ENCODE results near the gene DET1. TPM values are rescaled to one million over a fixed set of nuclear protein-coding genes. Genes with fewer than 3 reads are reported as not detected.

DET1 gene
- total RNA-seq, 2 experiments from 2014 or later: 4.9 to 5.0 TPM

DNA sequence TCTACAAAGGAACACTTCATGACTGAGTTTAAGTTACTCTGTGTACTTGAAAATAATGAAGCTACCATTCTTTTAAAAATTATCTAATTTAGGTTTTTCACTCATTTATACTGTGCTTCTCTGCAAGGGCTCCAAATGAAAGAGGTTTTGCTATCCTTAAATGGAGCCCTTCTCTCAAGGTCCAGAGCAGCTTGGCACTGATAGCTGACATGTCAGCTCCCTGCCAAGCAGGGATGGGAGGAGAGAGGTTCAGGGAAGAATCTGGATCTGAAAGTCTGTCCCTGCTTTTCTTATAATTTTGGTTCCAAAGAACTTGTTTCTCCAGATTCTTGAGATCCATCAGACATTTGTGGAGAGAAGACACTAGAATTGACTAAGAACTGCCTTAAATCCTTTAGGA is 39.9 kb downstream of the DET1 start:
- ChIA-PET CTCF (interaction anchor here (1.6 kb wide), 1 partner anchor 14 kb away, joined by 4 read pairs; no protein-coding TSS in a partner anchor), POLR2A (no interaction called here)
- Mint-ChIP-seq H3K36me3 (ENCODE audit: low read depth) (peaks cover 4% of the 10 kb centered on the region), H3K27ac (no peak overlapping the region), H3K4me1 (no peaks in the 10 kb centered on the region), H3K27me3 (no peaks in the 10 kb centered on the region), H3K9me3 (no peaks in the 10 kb centered on the region), H3K4me3 (no peak overlapping the region)
- DNase-seq: no peak

- Mint-ChIP-seq H3K36me3 (ENCODE audit: low read depth) (no peaks in the 10 kb centered on the region), H3K9me3 (no peaks in the 10 kb centered on the region), H3K27ac (no peak overlapping the region), H3K4me1 (no peaks in the 10 kb centered on the region), H3K27me3 (no peaks in the 10 kb centered on the region), H3K4me3 (no peak overlapping the region)
- ChIA-PET CTCF (interaction anchor here (1.6 kb wide), 1 partner anchor 13 kb away, joined by 4 read pairs; no protein-coding TSS in a partner anchor), POLR2A (no interaction called here)
- no peak for DNase-seq
Measured at GRCh38 chr15:88505721-88506120, 40.8 kb downstream of the DET1 start.

DNA sequence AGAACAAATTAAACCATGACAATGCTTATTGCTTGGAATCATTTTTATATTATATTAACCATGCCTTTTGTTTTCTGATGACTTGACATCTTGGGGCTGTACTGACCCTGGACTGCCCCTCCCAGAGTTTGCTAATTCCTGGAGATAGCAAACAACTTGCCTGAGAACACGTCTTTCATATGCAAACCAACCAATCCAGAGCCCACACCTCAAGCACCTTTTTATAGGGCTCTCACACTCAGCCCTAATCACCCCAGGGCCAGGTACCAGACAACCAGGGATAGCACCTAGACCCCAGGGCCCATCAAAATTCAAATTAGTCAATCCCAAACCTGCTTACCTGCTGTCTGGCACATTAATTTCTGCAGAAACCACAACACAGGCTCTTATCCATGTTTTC is 42.0 kb downstream of the DET1 start:
- no peak overlapping the region for H3K4me3 Mint-ChIP-seq
- H3K27me3 Mint-ChIP-seq: no peaks in the 10 kb centered on the region
- no peaks in the 10 kb centered on the region for H3K36me3 Mint-ChIP-seq (ENCODE audit: low read depth)
- CTCF ChIA-PET: interaction anchor here (1.0 kb wide), 1 partner anchor 54 kb away, joined by 3 read pairs; no protein-coding TSS in a partner anchor
- no peaks in the 10 kb centered on the region for H3K9me3 Mint-ChIP-seq
- no peak overlapping the region for H3K27ac Mint-ChIP-seq
- POLR2A ChIA-PET: no interaction called here
- no peaks in the 10 kb centered on the region for H3K4me1 Mint-ChIP-seq
- no peak for DNase-seq

DNA sequence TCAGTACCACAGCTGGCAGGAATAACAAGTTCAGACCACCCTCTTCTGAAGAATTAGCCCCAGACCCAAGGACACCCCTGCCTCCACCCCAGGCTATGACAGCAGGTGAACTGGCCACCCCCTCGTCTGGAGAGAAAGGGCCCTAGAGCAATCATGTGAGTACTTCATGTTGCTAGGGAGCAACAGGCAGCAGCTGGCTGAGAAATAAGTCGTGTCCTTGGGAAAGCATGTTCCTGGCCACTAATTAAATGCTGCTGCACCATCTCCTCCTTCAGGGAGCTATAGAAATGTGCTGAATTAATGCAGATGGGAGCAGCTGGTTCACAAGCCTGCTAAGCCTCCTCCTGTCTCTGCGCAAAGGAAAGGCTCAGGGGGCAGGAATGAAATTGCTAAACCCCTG is 47.5 kb downstream of the DET1 start:
- Mint-ChIP-seq H3K36me3 (ENCODE audit: low read depth) (no peaks in the 10 kb centered on the region), H3K27me3 (no peaks in the 10 kb centered on the region), H3K4me3 (no peak overlapping the region), H3K9me3 (no peaks in the 10 kb centered on the region), H3K4me1 (no peaks in the 10 kb centered on the region), H3K27ac (no peak overlapping the region)
- DNase-seq: no peak
- ChIA-PET CTCF (interaction anchor here (1.3 kb wide), 1 partner anchor 9 kb away, joined by 4 read pairs; no protein-coding TSS in a partner anchor), POLR2A (no interaction called here)

- Mint-ChIP-seq H3K4me1 (no peaks in the 10 kb centered on the region), H3K36me3 (ENCODE audit: low read depth) (no peaks in the 10 kb centered on the region), H3K9me3 (no peaks in the 10 kb centered on the region), H3K4me3 (no peak overlapping the region), H3K27ac (no peak overlapping the region), H3K27me3 (no peaks in the 10 kb centered on the region)
- ChIA-PET POLR2A (no interaction called here), CTCF (no interaction called here)
- no peak for DNase-seq
Measured at GRCh38 chr15:88497109-88497765, 49.2 kb downstream of the DET1 start.

DNA sequence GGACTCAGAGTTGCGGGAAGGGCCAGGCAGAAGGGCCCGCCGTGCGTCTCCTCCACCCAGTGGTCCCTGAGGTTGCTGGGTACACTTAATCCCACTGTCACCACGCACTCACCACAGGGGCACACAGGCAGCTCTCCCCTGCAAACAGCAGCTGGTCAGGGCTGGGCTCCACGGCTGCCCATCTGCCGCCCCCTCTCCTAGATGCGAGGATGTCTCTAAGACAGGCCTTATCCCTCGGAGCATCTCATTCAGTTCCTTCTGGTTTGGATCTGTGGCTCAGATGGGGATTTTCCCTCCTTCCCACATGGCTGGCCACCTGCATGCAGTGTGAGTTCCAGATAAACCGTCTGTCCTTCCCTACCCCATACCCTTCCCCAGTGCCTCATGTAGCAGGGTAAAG is 52.6 kb downstream of the DET1 start:
- no peaks in the 10 kb centered on the region for H3K27me3 Mint-ChIP-seq
- POLR2A ChIA-PET: no interaction called here
- H3K4me3 Mint-ChIP-seq: no peak overlapping the region
- no peaks in the 10 kb centered on the region for H3K4me1 Mint-ChIP-seq
- no peaks in the 10 kb centered on the region for H3K36me3 Mint-ChIP-seq (ENCODE audit: low read depth)
- no peak overlapping the region for H3K27ac Mint-ChIP-seq
- CTCF ChIA-PET: no interaction called here
- DNase-seq: no peak
- no peaks in the 10 kb centered on the region for H3K9me3 Mint-ChIP-seq

GRCh38 chr15:88491158-88491557 is 55.3 kb downstream of the DET1 start:
- Mint-ChIP-seq H3K36me3 (ENCODE audit: low read depth) (no peaks in the 10 kb centered on the region), H3K27me3 (no peaks in the 10 kb centered on the region), H3K27ac (no peak overlapping the region), H3K4me3 (no peak overlapping the region), H3K9me3 (no peaks in the 10 kb centered on the region), H3K4me1 (no peaks in the 10 kb centered on the region)
- ChIA-PET CTCF (interaction anchor here (0.6 kb wide), 1 partner anchor 11 kb away, joined by 3 read pairs; no protein-coding TSS in a partner anchor), POLR2A (no interaction called here)
- DNase-seq: no peak

DNA sequence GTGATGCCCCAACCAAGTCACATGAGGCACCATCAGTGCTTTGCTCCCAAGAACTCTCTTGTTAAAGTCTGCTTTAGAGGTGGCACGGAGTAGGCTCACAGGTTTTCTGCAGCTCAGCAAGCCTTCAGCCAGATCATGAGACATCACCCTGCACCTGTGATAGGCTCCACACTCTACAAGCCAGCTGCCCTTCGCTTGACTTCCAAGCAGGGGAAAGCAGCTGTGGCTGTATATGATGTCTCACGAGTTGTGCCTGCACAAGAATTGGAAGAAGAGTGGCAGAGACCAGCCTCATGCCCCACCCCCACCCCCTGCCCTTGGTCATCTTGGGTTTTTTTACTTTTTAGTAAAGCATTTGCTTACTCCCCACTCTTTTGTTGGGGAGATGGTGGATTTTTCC is 56.4 kb downstream of the DET1 start:
- Mint-ChIP-seq H3K4me1 (no peaks in the 10 kb centered on the region), H3K36me3 (ENCODE audit: low read depth) (no peaks in the 10 kb centered on the region), H3K4me3 (no peak overlapping the region), H3K9me3 (no peaks in the 10 kb centered on the region), H3K27me3 (no peaks in the 10 kb centered on the region), H3K27ac (no peak overlapping the region)
- ChIA-PET CTCF (interaction anchor here (1.2 to 1.3 kb wide), 2 partner anchors 10 to 12 kb away, joined by 3 read pairs; no protein-coding TSS in a partner anchor), POLR2A (no interaction called here)
- no peak for DNase-seq

DNA sequence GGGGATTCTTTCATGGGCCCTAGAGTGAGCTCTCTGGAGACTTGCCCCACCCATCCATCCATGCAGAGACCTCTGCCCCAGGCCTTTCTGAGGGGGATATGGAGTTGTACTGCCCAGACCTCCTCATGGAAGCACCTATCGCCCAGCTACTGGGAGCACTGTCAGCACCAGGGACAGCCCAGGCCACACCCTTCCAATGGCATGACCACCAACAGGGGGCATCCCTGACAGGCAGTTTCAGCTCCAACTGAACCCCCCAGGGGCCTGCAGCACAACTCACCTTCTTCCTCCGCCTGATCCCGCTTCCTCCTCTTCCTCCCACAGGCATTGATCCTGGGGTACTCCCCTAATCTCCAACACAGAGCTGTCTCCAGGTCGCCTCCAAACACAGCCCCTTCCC is 57.2 kb downstream of the DET1 start:
- Mint-ChIP-seq H3K27me3 (no peaks in the 10 kb centered on the region), H3K4me3 (no peak overlapping the region), H3K9me3 (no peaks in the 10 kb centered on the region), H3K27ac (no peak overlapping the region), H3K36me3 (ENCODE audit: low read depth) (no peaks in the 10 kb centered on the region), H3K4me1 (no peaks in the 10 kb centered on the region)
- ChIA-PET CTCF (interaction anchor here (1.1 to 1.3 kb wide), 3 partner anchors 9 to 19 kb away, joined by 3 read pairs; no protein-coding TSS in a partner anchor), POLR2A (no interaction called here)
- no peak for DNase-seq

DNA sequence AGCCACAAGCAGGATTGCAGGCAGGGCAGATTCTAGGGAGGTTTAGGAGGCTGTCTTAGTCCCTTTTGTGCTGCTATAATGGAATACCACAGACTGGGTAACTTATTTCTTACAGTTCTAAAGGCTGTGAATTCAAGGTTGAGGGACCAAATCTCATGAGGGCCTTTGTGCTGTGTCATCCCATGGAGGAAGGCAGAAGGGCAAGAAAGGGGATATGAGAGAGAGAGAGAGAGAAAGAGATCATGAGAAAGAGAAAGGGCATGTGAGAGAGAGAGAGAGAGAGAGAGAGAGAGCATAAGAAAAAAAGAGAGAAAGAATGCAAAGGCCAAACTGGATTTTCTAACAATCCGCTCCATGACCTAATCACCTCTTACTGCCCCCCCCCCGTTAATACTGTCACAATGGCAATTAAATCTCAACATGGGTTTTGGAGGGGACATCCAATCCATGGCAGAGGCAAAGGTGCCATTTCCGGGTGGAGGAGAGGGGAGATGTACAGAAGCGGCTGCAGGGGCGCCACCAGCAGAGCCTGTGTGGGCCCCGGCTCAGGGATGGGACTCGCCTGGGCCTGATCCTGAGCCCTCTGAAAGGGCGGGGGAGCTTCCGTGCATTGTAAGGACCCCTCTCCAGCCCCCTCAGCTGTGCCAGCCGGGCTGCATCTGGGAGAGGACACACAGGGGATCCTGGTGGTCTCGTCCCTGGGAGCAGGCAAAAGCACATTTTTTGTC is 58.5 kb downstream of the DET1 start:
- no peak for DNase-seq
- no peaks in the 10 kb centered on the region for H3K4me1 Mint-ChIP-seq
- no peak overlapping the region for H3K4me3 Mint-ChIP-seq
- ChIA-PET CTCF (no interaction called here), POLR2A (no interaction called here)
- peak overlapping the region; percentile 11 for H3K27ac Mint-ChIP-seq
- H3K9me3 Mint-ChIP-seq: no peaks in the 10 kb centered on the region
- no peaks in the 10 kb centered on the region for H3K36me3 Mint-ChIP-seq (ENCODE audit: low read depth)
- H3K27me3 Mint-ChIP-seq: no peaks in the 10 kb centered on the region

- DNase-seq: no peak
- POLR2A ChIA-PET: no interaction called here
- no peaks in the 10 kb centered on the region for H3K27me3 Mint-ChIP-seq
- no peaks in the 10 kb centered on the region for H3K36me3 Mint-ChIP-seq (ENCODE audit: low read depth)
- no peak overlapping the region for H3K27ac Mint-ChIP-seq
- CTCF ChIA-PET: no interaction called here
- H3K4me1 Mint-ChIP-seq: no peaks in the 10 kb centered on the region
- no peaks in the 10 kb centered on the region for H3K9me3 Mint-ChIP-seq
- no peak overlapping the region for H3K4me3 Mint-ChIP-seq
Measured at GRCh38 chr15:88487178-88487795, 59.2 kb downstream of the DET1 start.

DNA sequence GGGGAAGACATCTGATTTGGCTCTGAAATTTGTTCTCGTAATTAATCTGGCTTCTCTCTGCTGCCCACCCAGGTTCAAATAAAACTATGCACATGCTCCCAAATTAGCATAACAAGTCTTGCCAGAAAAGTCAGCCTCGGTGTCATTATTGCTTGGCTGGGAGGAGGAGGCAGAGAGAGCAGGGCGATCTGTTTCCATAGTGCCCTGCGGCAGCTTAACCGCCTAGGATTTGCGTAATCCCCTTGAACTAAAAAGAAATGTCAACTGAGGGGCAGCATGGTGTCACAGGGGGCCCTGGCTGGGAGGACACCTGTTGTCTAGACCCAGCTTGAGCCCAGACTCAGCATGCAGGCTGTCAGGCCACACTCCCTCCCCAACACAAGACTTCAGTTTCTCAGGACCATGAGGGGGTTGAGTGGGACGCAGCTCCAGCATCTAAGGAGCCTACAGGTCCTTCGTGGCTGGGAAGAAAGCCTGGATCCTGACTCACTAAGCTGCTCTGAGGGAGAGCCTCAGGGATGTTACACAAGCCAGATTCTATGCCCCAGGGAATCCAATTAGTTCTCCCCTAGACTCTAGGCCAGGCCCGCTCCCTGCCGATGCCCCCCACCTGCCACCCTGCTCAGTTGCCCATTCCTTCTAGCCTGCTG is 61.7 kb downstream of the DET1 start:
- no peaks in the 10 kb centered on the region for H3K27me3 Mint-ChIP-seq
- ChIA-PET CTCF (no interaction called here), POLR2A (no interaction called here)
- H3K36me3 Mint-ChIP-seq (ENCODE audit: low read depth): no peaks in the 10 kb centered on the region
- H3K4me1 Mint-ChIP-seq: no peaks in the 10 kb centered on the region
- H3K27ac Mint-ChIP-seq: no peak overlapping the region
- no peak overlapping the region for H3K4me3 Mint-ChIP-seq
- DNase-seq: no peak
- no peaks in the 10 kb centered on the region for H3K9me3 Mint-ChIP-seq

GRCh38 chr15:88482263-88482662 is 64.2 kb downstream of the DET1 start:
- Mint-ChIP-seq H3K27me3 (no peaks in the 10 kb centered on the region), H3K9me3 (no peaks in the 10 kb centered on the region), H3K4me3 (no peak overlapping the region), H3K4me1 (no peaks in the 10 kb centered on the region), H3K27ac (no peak overlapping the region), H3K36me3 (ENCODE audit: low read depth) (peaks cover 6% of the 10 kb centered on the region)
- ChIA-PET POLR2A (no interaction called here), CTCF (interaction anchor here (0.6 kb wide), 1 partner anchor 188 kb away, joined by 3 read pairs; no protein-coding TSS in a partner anchor)
- no peak for DNase-seq
